ENCODE results near the gene HOXA7. TPM values are rescaled to one million over a fixed set of nuclear protein-coding genes. Genes with fewer than 3 reads are reported as not detected.

Gene HOXA7
- total and polyA plus RNA-seq, 10 of the 15 experiments (the other 5 are each of a cell fraction or from before 2014, with no cell fraction given) = not detected

- no peak for TF ChIP-seq SKIL (IDR thresholded peaks at IDR 0.05; ENCODE audit: low read depth, poor library complexity, severe bottlenecking)
- TF ChIP-seq MYB (IDR thresholded peaks at IDR 0.05; ENCODE audit: borderline replicate concordance, low read depth, low read length) = no peak
These were observed 14.8 kb upstream of the HOXA7 start (continued) for GRCh38 chr7:27171325-27171636.

DNA sequence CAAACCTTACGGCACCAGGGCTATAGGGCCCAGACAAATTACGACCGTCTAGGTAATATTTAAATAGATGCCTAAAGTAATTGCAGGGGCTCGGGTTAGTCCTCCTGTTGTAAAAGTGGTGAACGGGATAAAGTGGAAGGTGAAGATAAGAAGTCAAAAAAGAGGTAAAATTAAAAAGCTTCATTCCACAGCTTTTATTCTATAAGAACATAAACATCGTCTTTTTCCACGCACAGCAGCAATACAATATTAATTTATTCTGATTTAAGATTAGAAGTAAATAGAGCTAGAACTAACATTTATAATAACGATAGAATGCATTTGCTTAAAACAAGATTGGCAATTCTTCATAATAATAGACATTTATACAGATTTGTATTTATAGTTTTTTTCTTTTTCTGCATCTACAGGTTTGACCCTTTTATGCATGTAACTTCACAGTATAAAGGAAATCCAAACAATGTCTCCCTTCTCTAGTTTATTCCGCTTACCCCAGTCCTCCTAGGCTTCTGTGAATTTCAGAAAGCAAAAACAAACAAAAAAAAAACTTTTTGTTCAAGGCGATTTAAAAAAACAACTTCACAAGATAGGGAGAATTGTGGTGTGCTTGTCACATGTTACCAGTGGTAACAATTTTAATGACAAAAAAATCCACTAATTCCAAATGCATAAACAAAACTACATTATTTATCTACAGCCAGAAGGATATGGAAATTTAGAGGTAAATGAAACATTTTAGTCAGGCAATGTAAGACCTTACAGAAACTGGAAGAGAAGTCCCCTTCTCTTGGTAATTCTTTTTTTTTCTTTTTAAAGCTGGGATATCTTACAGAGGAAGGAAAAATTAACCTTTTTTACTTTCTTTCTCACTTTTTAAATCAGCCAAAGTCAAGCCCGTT, 14.2 kb upstream of the HOXA7 start:
- H3K27me3 ChIP-seq (replicated peaks in 1 of 2; ENCODE audit: control insufficient read depth in 2 of 2, insufficient read depth in 2 of 2, low read length in 1 of 2) = peaks cover 28 to 42% of the 10 kb centered on the region in 2 experiments
- DNase-seq (ENCODE audit: low read depth, low spot score) = no peak
- H3K9ac ChIP-seq (ENCODE audit: control insufficient read depth, insufficient read depth, low read length) = no peak overlapping the region
- BruUV-seq (replicated peaks) = no TSS peak
- ChIA-PET RAD21 (ENCODE audit: unreplicated experiment) (no interaction called here), POLR2A (no interaction called here), CTCF (interaction anchor here (1.6 kb wide), 1 partner anchor 801 kb away, joined by 4 read pairs; no protein-coding TSS in a partner anchor), SMC1A (ENCODE audit: uncharacterized antibody, unreplicated experiment) (interaction anchor here (0.6 kb wide), 1 partner anchor 730 kb away, joined by 3 read pairs; no protein-coding TSS in a partner anchor)
- H3K9me3 ChIP-seq (replicated peaks; ENCODE audit: control insufficient read depth, insufficient read depth, low read length) = no peaks in the 10 kb centered on the region; the same call in 2 of the 3 replicates
- H3K4me3 ChIP-seq = no peak overlapping the region
- H3K4me1 ChIP-seq (ENCODE audit: control insufficient read depth, insufficient read depth, low read length) = no peaks in the 10 kb centered on the region
- no peak for ATAC-seq
- no peak overlapping the region for H3K4me2 ChIP-seq (ENCODE audit: control insufficient read depth, insufficient read depth)
- intact Hi-C loops (cut with micrococcal nuclease; ENCODE audit: unreplicated experiment) (no loop called here), in situ Hi-C loops (cut with MboI) (loop anchor here (25.0 kb wide), 1 partner anchor 1083 kb away; no protein-coding TSS in a partner anchor)
- no peak overlapping the region for H2AFZ ChIP-seq (ENCODE audit: control insufficient read depth, low read depth, low read length)
- H4K20me1 ChIP-seq (ENCODE audit: control insufficient read depth, insufficient read depth) = no peaks in the 10 kb centered on the region
- WGBS (ENCODE audit: insufficient coverage, insufficient replicate concordance, low lambda C conversion rate, missing lambda C conversion rate) = 40% methylated on average over 10 of the region's 11 CpGs
- H3K27ac ChIP-seq (ENCODE audit: control insufficient read depth, insufficient read depth) = no peak overlapping the region
- H3K79me2 ChIP-seq (ENCODE audit: control insufficient read depth, insufficient read depth, low read length) = no peaks in the 10 kb centered on the region
- FAIRE-seq = no peak
- H3K36me3 ChIP-seq (ENCODE audit: control insufficient read depth in 2 of 2, insufficient read depth in 2 of 2, low read length in 1 of 2) = no peaks in the 10 kb centered on the region; a peak in 1 of 4 replicates
- TF ChIP-seq, protein P1, sequence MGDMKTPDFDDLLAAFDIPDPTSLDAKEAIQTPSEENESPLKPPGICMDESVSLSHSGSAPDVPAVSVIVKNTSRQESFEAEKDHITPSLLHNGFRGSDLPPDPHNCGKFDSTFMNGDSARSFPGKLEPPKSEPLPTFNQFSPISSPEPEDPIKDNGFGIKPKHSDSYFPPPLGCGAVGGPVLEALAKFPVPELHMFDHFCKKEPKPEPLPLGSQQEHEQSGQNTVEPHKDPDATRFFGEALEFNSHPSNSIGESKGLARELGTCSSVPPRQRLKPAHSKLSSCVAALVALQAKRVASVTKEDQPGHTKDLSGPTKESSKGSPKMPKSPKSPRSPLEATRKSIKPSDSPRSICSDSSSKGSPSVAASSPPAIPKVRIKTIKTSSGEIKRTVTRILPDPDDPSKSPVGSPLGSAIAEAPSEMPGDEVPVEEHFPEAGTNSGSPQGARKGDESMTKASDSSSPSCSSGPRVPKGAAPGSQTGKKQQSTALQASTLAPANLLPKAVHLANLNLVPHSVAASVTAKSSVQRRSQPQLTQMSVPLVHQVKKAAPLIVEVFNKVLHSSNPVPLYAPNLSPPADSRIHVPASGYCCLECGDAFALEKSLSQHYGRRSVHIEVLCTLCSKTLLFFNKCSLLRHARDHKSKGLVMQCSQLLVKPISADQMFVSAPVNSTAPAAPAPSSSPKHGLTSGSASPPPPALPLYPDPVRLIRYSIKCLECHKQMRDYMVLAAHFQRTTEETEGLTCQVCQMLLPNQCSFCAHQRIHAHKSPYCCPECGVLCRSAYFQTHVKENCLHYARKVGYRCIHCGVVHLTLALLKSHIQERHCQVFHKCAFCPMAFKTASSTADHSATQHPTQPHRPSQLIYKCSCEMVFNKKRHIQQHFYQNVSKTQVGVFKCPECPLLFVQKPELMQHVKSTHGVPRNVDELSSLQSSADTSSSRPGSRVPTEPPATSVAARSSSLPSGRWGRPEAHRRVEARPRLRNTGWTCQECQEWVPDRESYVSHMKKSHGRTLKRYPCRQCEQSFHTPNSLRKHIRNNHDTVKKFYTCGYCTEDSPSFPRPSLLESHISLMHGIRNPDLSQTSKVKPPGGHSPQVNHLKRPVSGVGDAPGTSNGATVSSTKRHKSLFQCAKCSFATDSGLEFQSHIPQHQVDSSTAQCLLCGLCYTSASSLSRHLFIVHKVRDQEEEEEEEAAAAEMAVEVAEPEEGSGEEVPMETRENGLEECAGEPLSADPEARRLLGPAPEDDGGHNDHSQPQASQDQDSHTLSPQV (IDR thresholded peaks at IDR 0.05) = no peak
- TF ChIP-seq BCL3 (IDR thresholded peaks at IDR 0.05; ENCODE audit: borderline replicate concordance, insufficient read depth, low read depth, low read length, poor library complexity, severe bottlenecking) = no peak
- TF ChIP-seq YBX1 (IDR thresholded peaks at IDR 0.05) = no peak
- no peak for TF ChIP-seq BMI1 (IDR thresholded peaks at IDR 0.05; ENCODE audit: borderline replicate concordance)
- no peak for TF ChIP-seq ZSCAN29 (IDR thresholded peaks at IDR 0.05)
- TF ChIP-seq CEBPZ (IDR thresholded peaks at IDR 0.05; ENCODE audit: low read depth, low read length) = no peak
